EH (cell line): ENCODE results near the gene STAM.
A peak's percentile ranks its signal among the peaks of the same experiment; 100 is the strongest.

ENCODE experiments used
- DNase-seq: peaks from one replicate; pipeline ENCODE4 v3.0.0-alpha.2; 2015; ENCODE audit warnings: low read depth

The STAM gene

GRCh38 chr10:17730667-17731066, 86.7 kb downstream of the STAM start:
- DNase-seq: no peak

GRCh38 chr10:17731331-17732020, 87.5 kb downstream of the STAM start:
- DNase-seq: no peak

- no peak for DNase-seq
Measured at GRCh38 chr10:17733620-17734019, 89.7 kb downstream of the STAM start.

- DNase-seq: no peak
Measured at GRCh38 chr10:17734432-17735080, 90.6 kb downstream of the STAM start.

- no peak for DNase-seq
Measured at GRCh38 chr10:17735166-17735941, 91.4 kb downstream of the STAM start.

- DNase-seq: no peak
Measured at GRCh38 chr10:17736223-17736622, 92.3 kb downstream of the STAM start.

GRCh38 chr10:17737027-17737965, 93.3 kb downstream of the STAM start:
- DNase-seq: peak; percentile 54

GRCh38 chr10:17740668-17741067, 96.7 kb downstream of the STAM start:
- no peak for DNase-seq

- peak; percentile 58 for DNase-seq
Measured at GRCh38 chr10:17742918-17743317, 99.0 kb downstream of the STAM start.

GRCh38 chr10:17743437-17743836, 99.5 kb downstream of the STAM start:
- no peak for DNase-seq

GRCh38 chr10:17744341-17744861, 100.5 kb downstream of the STAM start:
- no peak for DNase-seq

GRCh38 chr10:17747883-17748550, 104.1 kb downstream of the STAM start:
- DNase-seq: peak; percentile 22

GRCh38 chr10:17749890-17750289, 105.9 kb downstream of the STAM start:
- DNase-seq: no peak

GRCh38 chr10:17751781-17752445, 108.0 kb downstream of the STAM start, which contains the start of gene TMEM236:
TSS of gene TMEM236 (plus strand) at chr10:17752201. CDS start at chr10:17752296, 95 bp downstream.
- DNase-seq: no peak

- no peak for DNase-seq
Measured at GRCh38 chr10:17756557-17757217, 112.7 kb downstream of the STAM start.

- DNase-seq: peak; percentile 54
Measured at GRCh38 chr10:17758200-17758599, 114.2 kb downstream of the STAM start.

GRCh38 chr10:17758896-17759295, 114.9 kb downstream of the STAM start:
- DNase-seq: peak; percentile 49

- no peak for DNase-seq
Measured at GRCh38 chr10:17764142-17764541, 120.2 kb downstream of the STAM start.

- DNase-seq: no peak
Measured at GRCh38 chr10:17765602-17766001, 121.7 kb downstream of the STAM start.
